ENCODE results near the gene PEX11A. TPM values are rescaled to one million over a fixed set of nuclear protein-coding genes. Genes with fewer than 3 reads are reported as not detected.
A peak's percentile ranks its signal among the peaks of the same experiment; 100 is the strongest.

PEX11A gene
- total RNA-seq, 4 donors from 2014 or later = 4.1 to 50.8 (median 15.7) TPM

DNA sequence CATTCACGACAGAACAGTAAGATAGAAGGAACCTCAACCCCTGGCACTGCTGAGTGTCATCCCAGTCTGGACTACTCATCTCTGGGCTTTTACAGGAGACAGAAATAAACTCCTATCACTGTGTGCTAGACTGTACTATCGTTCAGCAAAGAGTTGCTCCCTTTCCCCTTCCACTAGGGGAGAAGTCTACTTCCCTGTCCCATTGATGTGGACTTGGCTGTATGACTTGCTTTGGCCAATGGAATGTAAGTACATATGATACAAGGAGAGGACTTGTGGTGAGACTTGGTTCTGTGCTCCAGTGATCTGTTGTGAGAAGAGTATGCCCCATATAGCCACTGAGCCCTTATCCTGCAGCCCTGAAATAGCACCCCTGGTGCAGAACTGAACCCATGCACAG is 30.0 kb downstream of the PEX11A start:
- Histone ChIP-seq H3K36me3 (no peaks in the 10 kb centered on the region), H3K27ac (no peak overlapping the region), H3K27me3 (no peaks in the 10 kb centered on the region), H3K4me3 (no peak overlapping the region), H3K9me3 (no peaks in the 10 kb centered on the region), H3K4me1 (peaks cover 0 to 1% (median 0%) of the 10 kb centered on the region in 4 donors)
- no peak for TF ChIP-seq POLR2A (IDR thresholded peaks at IDR 0.05)
- TF ChIP-seq, protein P1, sequence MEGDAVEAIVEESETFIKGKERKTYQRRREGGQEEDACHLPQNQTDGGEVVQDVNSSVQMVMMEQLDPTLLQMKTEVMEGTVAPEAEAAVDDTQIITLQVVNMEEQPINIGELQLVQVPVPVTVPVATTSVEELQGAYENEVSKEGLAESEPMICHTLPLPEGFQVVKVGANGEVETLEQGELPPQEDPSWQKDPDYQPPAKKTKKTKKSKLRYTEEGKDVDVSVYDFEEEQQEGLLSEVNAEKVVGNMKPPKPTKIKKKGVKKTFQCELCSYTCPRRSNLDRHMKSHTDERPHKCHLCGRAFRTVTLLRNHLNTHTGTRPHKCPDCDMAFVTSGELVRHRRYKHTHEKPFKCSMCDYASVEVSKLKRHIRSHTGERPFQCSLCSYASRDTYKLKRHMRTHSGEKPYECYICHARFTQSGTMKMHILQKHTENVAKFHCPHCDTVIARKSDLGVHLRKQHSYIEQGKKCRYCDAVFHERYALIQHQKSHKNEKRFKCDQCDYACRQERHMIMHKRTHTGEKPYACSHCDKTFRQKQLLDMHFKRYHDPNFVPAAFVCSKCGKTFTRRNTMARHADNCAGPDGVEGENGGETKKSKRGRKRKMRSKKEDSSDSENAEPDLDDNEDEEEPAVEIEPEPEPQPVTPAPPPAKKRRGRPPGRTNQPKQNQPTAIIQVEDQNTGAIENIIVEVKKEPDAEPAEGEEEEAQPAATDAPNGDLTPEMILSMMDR (IDR thresholded peaks at IDR 0.05) = no peak
- no peak for DNase-seq

DNA sequence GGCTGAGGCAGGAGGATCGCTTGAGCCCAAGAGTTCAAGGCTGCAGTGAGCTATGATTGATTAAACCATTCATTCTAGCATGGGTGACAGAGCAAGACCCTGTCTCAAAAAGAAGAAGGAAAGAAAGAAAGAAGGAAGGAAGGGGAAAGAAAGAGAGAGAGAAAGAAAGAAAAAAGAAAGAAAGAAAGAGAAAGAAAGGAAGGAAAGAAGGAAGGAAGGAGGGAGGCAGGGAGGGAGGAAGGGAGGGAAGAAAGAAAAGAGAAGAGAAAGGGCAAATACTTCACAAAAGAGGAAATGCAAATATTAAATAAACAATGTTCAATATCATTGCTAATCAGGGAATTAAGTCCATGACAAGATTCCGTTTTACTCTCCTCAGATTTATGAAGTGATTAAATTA is 31.3 kb downstream of the PEX11A start:
- H3K4me1 ChIP-seq = peaks cover 0 to 13% (median 6%) of the 10 kb centered on the region in 4 donors
- H3K27me3 ChIP-seq = peaks cover 0 to 7% of the 10 kb centered on the region in 2 donors
- no peaks in the 10 kb centered on the region for H3K36me3 ChIP-seq
- H3K27ac ChIP-seq = no peak overlapping the region
- no peak overlapping the region for H3K4me3 ChIP-seq
- no peak for TF ChIP-seq POLR2A (IDR thresholded peaks at IDR 0.05)
- TF ChIP-seq, protein P1 (IDR thresholded peaks at IDR 0.05) = no peak
- H3K9me3 ChIP-seq = no peaks in the 10 kb centered on the region
- DNase-seq = peak in 1 of 3 donors; percentile 2

DNA sequence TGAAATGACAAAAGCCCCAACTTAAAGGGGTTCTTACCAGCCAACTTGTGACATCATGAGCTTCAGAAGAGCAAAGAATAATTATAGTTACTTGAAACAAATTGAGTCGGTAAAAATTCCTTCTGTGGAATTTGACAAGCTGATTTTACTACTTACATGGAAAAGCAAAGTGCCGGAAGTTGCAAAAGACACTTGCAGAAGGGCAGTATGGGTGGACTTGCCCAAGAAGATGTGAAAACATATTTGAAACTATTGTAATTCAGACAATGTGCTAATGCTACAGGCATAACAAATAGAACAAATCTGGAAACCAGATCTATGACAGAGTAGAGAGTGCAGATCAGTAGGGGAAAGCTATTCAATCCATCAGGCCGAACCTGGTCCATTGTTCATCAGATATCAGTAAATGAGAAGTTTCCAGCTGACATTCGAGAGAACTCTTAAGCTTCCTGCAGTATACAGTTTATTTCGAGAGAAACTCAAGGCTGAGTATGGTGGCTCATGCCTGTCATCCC is 32.8 kb downstream of the PEX11A start:
- TF ChIP-seq, protein P1 (IDR thresholded peaks at IDR 0.05) = no peak
- no peak for TF ChIP-seq POLR2A (IDR thresholded peaks at IDR 0.05)

DNA sequence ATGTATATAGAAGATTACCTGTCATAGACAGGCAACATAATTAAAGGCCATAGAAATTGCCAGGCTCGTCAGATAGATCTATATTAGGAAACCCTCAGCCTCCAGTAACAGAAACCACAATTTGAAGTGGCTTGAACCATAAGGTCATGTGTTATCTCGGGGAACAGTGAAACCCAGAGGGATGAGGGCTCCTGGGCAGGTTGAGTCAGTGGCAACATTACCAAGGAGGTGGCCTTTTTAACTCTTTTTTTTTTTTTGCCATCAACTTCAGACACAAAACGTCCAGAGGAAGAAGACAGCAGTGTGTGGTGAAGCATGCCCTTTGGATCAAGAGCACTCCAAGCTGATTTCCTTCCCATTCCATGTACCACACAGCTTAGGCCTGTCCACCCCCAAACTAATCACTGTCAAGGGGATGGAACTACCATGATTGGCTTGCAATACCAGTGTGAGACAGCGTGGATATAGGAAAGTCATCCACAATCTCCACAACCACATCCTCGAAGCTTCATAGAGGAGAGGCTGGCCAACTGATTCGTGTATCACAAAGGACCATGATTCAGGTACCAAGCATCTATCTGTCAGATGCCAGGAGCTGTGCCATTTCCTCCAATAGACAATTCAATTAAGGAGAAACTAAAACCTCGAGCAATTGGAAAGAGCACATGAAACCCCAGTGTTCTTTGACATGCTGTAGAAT is 34.3 kb downstream of the PEX11A start:
- Histone ChIP-seq H3K4me3 (no peak overlapping the region), H3K27me3 (peaks cover 0 to 7% of the 10 kb centered on the region in 2 donors), H3K36me3 (no peaks in the 10 kb centered on the region), H3K4me1 (peaks cover 0 to 13% (median 6%) of the 10 kb centered on the region in 4 donors), H3K27ac (no peak overlapping the region), H3K9me3 (no peaks in the 10 kb centered on the region)
- TF ChIP-seq POLR2A (IDR thresholded peaks at IDR 0.05) = no peak
- TF ChIP-seq, protein P1 (IDR thresholded peaks at IDR 0.05) = no peak
- DNase-seq = peak in 1 of 3 donors; percentile 10

More for the DNA sequence above, 32.8 kb downstream of the PEX11A start:
- no peak for DNase-seq
- Histone ChIP-seq H3K9me3 (no peaks in the 10 kb centered on the region), H3K4me3 (no peak overlapping the region), H3K27ac (no peak overlapping the region), H3K36me3 (no peaks in the 10 kb centered on the region), H3K27me3 (peaks cover 0 to 7% of the 10 kb centered on the region in 2 donors), H3K4me1 (peaks cover 0 to 13% (median 6%) of the 10 kb centered on the region in 4 donors)

DNA sequence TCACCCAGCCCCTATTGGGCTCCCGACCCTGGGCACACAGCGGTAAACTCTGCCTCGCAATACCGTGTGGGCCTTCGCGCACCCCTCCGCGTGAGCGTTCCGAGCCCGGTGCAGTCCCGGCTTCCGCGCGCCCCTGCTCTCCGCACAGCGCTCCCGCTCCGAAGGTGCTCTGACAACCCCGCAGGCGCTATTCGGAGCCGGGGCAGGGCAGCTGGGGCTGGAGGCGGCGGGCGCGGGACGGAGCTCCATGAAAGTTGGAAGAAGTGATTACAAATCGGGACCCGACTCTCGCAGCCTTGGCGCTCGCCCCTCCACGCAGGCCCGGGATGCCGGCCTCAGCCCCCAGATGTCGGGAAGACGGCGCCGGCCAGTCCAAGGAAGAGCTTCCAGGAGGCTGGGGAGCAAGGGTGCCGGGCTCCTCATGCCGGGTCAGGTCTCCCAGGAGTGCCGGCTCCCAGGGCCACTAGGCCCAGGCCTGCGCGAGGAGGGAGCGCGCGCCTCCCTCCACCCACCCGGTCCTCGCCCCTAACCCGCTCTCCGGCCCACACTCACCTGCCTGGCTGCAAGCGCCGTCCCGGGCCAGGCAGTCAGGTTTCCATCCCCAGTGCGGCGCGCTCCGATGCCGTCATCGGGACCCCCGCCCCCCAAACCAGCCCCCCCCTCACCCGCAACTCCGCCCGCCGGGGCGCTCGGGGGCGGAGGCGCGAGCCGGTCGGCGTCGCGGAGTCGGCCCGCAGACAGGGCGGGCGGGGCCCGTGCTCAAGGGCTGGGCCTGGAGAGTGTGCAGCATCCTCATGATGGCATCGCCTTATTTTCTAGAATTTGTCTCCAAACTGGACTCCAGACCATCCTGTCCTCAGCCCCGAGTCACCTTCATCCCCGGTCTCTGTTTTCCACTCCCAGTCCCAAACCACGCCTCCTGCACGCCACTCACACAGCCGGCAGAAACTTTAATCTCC is 35.4 kb downstream of the PEX11A start, which contains the start of gene KIF7:
Gene KIF7, minus strand, starts transcription at position 621 of the 959 bp plus-strand sequence. CDS start 2,537 bp downstream, outside the sequence.
- Histone ChIP-seq H3K27me3 (peaks cover 0 to 7% of the 10 kb centered on the region in 2 donors), H3K4me1 (peaks cover 0 to 13% (median 6%) of the 10 kb centered on the region in 4 donors), H3K9me3 (no peaks in the 10 kb centered on the region), H3K36me3 (no peaks in the 10 kb centered on the region), H3K4me3 (peak within 1 kb of the TSS; percentile 38 to 65 (median 50)), H3K27ac (peak within 1 kb of the TSS; percentile 5 to 47 (median 22))
- DNase-seq = peak in 1 of 3 donors; percentile 45
- TF ChIP-seq POLR2A (IDR thresholded peaks at IDR 0.05) = no peak
- TF ChIP-seq, protein P1 (IDR thresholded peaks at IDR 0.05) = no peak

Data from Peyer's patch (tissue), 4 donors.